Endodermal cell (in vitro differentiated cells): Measurements from ENCODE around the gene MGME1. TPM values are rescaled to one million over a fixed set of nuclear protein-coding genes. Genes with fewer than 3 reads are reported as not detected.

Experiments used
- DNase-seq: peaks from one replicate; pipeline ENCODE4 v3.0.0-alpha.2; 2017
- H3K27ac ChIP-seq: 2 replicates; pipeline ENCODE4 v1.5.1; 2013; ENCODE audit warnings: mild to moderate bottlenecking, low read depth, low read length, moderate library complexity
- H3K27me3 ChIP-seq: 2 replicates; pipeline ENCODE4 v1.6.1; 2013; ENCODE audit warnings: mild to moderate bottlenecking, low read length, moderate library complexity; ENCODE audit not compliant: insufficient read depth, control insufficient read depth, poor library complexity, severe bottlenecking
- H3K36me3 ChIP-seq: 2 replicates; pipeline ENCODE4 v1.7.0; 2013; ENCODE audit warnings: mild to moderate bottlenecking, low read length, moderate library complexity; ENCODE audit not compliant: control insufficient read depth, insufficient read depth
- H3K4me1 ChIP-seq: one replicate; pipeline ENCODE4 v1.7.0; 2013; ENCODE audit warnings: low read length; ENCODE audit not compliant: control insufficient read depth, insufficient read depth
- H3K4me3 ChIP-seq: 2 replicates; pipeline ENCODE4 v1.5.1; 2013; ENCODE audit warnings: mild to moderate bottlenecking, low read length, moderate library complexity
- H3K9ac ChIP-seq: 2 replicates; pipeline ENCODE4 v1.6.1; 2013; ENCODE audit warnings: mild to moderate bottlenecking, low read length, moderate library complexity; ENCODE audit not compliant: poor library complexity, severe bottlenecking; ENCODE audit errors: extremely low read depth
- H3K9me3 ChIP-seq: 2 replicates; pipeline ENCODE4 v1.6.1; 2013; ENCODE audit warnings: mild to moderate bottlenecking, low read length, moderate library complexity; ENCODE audit not compliant: control insufficient read depth
- H3K27ac Mint-ChIP-seq: 2 replicates; pipeline ENCODE4 v1.8.0; 2020; ENCODE audit warnings: mixed read lengths
- H3K27me3 Mint-ChIP-seq: 2 replicates; pipeline ENCODE4 v1.8.0; 2021; ENCODE audit warnings: mild to moderate bottlenecking, mixed read lengths; ENCODE audit not compliant: insufficient read depth
- H3K36me3 Mint-ChIP-seq: 2 replicates; pipeline ENCODE4 v1.8.0; 2020; ENCODE audit warnings: low read depth, mixed read lengths
- H3K4me1 Mint-ChIP-seq: 2 replicates; pipeline ENCODE4 v1.8.0; 2020; ENCODE audit warnings: mixed read lengths
- H3K4me3 Mint-ChIP-seq: 2 replicates; pipeline ENCODE4 v1.8.0; 2020; ENCODE audit warnings: mild to moderate bottlenecking, moderate library complexity, mixed read lengths
- H3K9me3 Mint-ChIP-seq: 2 replicates; pipeline ENCODE4 v1.8.0; 2020; ENCODE audit warnings: mild to moderate bottlenecking, mixed read lengths
- CTCF ChIP-seq: fragments of 200-600 bp; sonication (generic); conservative IDR thresholded peaks from 2 replicates; pipeline ENCODE4 v1.5.0; 2021; ENCODE audit warnings: antibody characterized with exemption, mild to moderate bottlenecking
- WGBS, 2 experiments: methylation state at CpG; one replicate each; pipeline versions ENCODE4 v1.1.5 to v1.1.7; 2013; ENCODE audit warnings: missing lambda C conversion rate in 2 of 2, mixed read lengths in 1 of 2; ENCODE audit not compliant: insufficient coverage in 1 of 2, insufficient read length in 1 of 2; 5-methylcytosine and 5-hydroxymethylcytosine counted together
- total RNA-seq, 2 donors: library from RNA; stranded (reverse); fragmentation: NEBNext Ultra II Directional in 1 of 2; extraction: Animal tissue kit (Norgen Biotek cat#: 25700) in 1 of 2; gene quantifications; 2 replicates in 1 of 2; 3 replicates in 1 of 2; pipeline ENCODE4 v1.2.1, GENCODE V29; 2021

The MGME1 gene
- total RNA-seq, 2 donors from 2014 or later, result 31.2 to 36.7 TPM

DNA sequence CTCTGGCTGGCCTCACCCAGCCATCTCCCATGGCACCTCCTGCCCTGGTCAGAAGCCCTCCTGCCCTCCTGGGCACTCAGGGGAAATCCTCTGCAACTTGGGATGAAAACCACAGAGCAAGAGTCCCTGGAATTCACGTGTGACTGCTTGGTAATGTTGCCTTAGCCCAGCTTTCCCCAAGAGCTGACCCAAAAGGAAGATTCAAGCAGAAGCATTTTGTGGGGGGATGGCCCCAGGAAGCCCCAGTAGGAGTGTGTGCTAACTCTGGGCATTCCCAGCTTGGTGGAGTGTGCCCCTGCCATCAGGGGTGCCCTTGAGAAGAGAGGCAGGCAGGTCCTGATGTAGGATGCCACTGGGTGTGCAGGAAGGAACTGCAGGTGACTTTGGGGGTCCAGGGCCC is 35.7 kb upstream of the MGME1 start:
- no peak overlapping the region for H3K4me3 ChIP-seq
- H3K4me1 ChIP-seq, result peaks cover 26% of the 10 kb centered on the region
- TF ChIP-seq CTCF, result no peak
- Mint-ChIP-seq H3K4me1 (peaks cover 47% of the 10 kb centered on the region), H3K27ac (no peak overlapping the region), H3K4me3 (no peak overlapping the region), H3K36me3 (no peaks in the 10 kb centered on the region), H3K9me3 (peaks cover 5% of the 10 kb centered on the region), H3K27me3 (peaks cover 3% of the 10 kb centered on the region)
- WGBS, 2 experiments, result 86 to 98% methylated on average over 1 of the region's 1 CpG
- H3K9ac ChIP-seq, result no peak overlapping the region
- no peak overlapping the region for H3K27ac ChIP-seq
- peaks cover 6% of the 10 kb centered on the region for H3K9me3 ChIP-seq
- H3K36me3 ChIP-seq, result no peaks in the 10 kb centered on the region
- H3K27me3 ChIP-seq, result no peaks in the 10 kb centered on the region
- DNase-seq, result no peak

DNA sequence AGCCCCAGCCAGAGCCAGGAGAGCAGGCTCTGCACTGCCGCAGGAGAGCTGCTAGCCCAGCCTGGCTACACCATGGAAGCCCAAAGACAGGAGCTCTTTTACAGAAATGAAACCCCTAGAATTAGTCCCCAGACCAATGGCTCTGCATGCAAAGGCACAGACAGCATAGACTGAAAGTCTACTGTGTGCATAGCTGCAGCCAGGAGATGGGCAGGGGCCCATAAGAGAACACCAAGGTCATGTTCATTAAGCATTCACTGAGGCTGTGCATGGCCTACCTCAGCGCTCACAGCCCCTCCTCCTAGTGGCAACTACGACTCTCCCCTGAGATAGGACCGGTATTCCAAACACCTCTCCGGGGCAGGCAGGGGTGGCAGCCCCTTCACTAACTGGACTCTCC is 35.1 kb upstream of the MGME1 start:
- H3K27ac Mint-ChIP-seq, result peak overlapping the region; percentile 83
- H3K36me3 ChIP-seq, result no peaks in the 10 kb centered on the region
- TF ChIP-seq CTCF, result peak; percentile 38
- H3K4me3 ChIP-seq, result no peak overlapping the region
- H3K9ac ChIP-seq, result no peak overlapping the region
- peaks cover 46% of the 10 kb centered on the region for H3K4me1 Mint-ChIP-seq
- DNase-seq, result peak; percentile 71
- H3K9me3 Mint-ChIP-seq, result peaks cover 5% of the 10 kb centered on the region
- H3K27ac ChIP-seq, result no peak overlapping the region
- peaks cover 3% of the 10 kb centered on the region for H3K27me3 Mint-ChIP-seq
- 43 to 59% methylated on average over 4 to 5 of the region's 5 CpGs for WGBS, 2 experiments
- no peak overlapping the region for H3K4me3 Mint-ChIP-seq
- peaks cover 6% of the 10 kb centered on the region for H3K9me3 ChIP-seq
- no peaks in the 10 kb centered on the region for H3K27me3 ChIP-seq
- peaks cover 27% of the 10 kb centered on the region for H3K4me1 ChIP-seq
- H3K36me3 Mint-ChIP-seq, result no peaks in the 10 kb centered on the region

GRCh38 chr20:17934141-17934862 is 34.5 kb upstream of the MGME1 start:
- Histone ChIP-seq H3K9ac (no peak overlapping the region), H3K4me3 (no peak overlapping the region), H3K27ac (peak overlapping the region; percentile 69), H3K4me1 (peaks cover 29% of the 10 kb centered on the region), H3K36me3 (no peaks in the 10 kb centered on the region), H3K9me3 (peaks cover 6% of the 10 kb centered on the region), H3K27me3 (no peaks in the 10 kb centered on the region)
- WGBS, 2 experiments, result 43 to 60% methylated on average over 8 to 16 of the region's 16 CpGs
- H3K4me3 Mint-ChIP-seq, result no peak overlapping the region
- H3K27ac Mint-ChIP-seq, result peak overlapping the region; percentile 83
- peaks cover 5% of the 10 kb centered on the region for H3K9me3 Mint-ChIP-seq
- peak; percentile 85 for DNase-seq
- H3K4me1 Mint-ChIP-seq, result peaks cover 47% of the 10 kb centered on the region
- TF ChIP-seq CTCF, result no peak
- H3K27me3 Mint-ChIP-seq, result peaks cover 3% of the 10 kb centered on the region
- no peaks in the 10 kb centered on the region for H3K36me3 Mint-ChIP-seq
